Measurements from ENCODE around the gene CFAP57. TPM values are rescaled to one million over a fixed set of nuclear protein-coding genes. Genes with fewer than 3 reads are reported as not detected.

The CFAP57 gene
- total RNA-seq, 1 experiment from 2014 or later, result 1.1 TPM

GRCh38 chr1:43299101-43299500 lies 127.0 kb downstream of the CFAP57 start:
- no peak for DNase-seq (ENCODE audit: low spot score)

GRCh38 chr1:43300378-43301094 lies 128.4 kb downstream of the CFAP57 start, which contains the start of gene TIE1:
TSS of gene TIE1 (plus strand) at chr1:43300982. CDS start at chr1:43301072, 90 bp downstream.
- DNase-seq (ENCODE audit: low spot score), result no peak

- no peak for DNase-seq (ENCODE audit: low spot score)
These were observed 130.1 kb downstream of the CFAP57 start for GRCh38 chr1:43302201-43302600.

- DNase-seq (ENCODE audit: low spot score), result no peak
These were observed 130.8 kb downstream of the CFAP57 start for GRCh38 chr1:43302721-43303470.

- no peak for DNase-seq (ENCODE audit: low spot score)
These were observed 131.6 kb downstream of the CFAP57 start for GRCh38 chr1:43303471-43304313.

Other genes starting within 250 kb of the CFAP57 start
- gene SLC2A1, start 213.5 kb upstream of the CFAP57 start, total RNA-seq (2014; rRNA removed; shearing (Covaris generic)), result 372 and 398 TPM in 2 replicates
- gene EBNA1BP2, start within 50 bp of the CFAP57 start, total RNA-seq (2014; rRNA removed; shearing (Covaris generic)), result 211 and 219 TPM in 2 replicates
- gene TMEM125, start 97.7 kb downstream of the CFAP57 start, total RNA-seq (2014; rRNA removed; shearing (Covaris generic)), result not detected in 2 replicates
- not detected in 2 replicates for gene C1orf210, start 113.3 kb downstream of the CFAP57 start, total RNA-seq (2014; rRNA removed; shearing (Covaris generic))
- gene TIE1, start 128.7 kb downstream of the CFAP57 start, total RNA-seq (2014; rRNA removed; shearing (Covaris generic)), result 0.04 TPM in 1 of 2 replicates, not detected in the other
- gene MPL, start 165.5 kb downstream of the CFAP57 start, total RNA-seq (2014; rRNA removed; shearing (Covaris generic)), result not detected in 2 replicates
- 313 and 327 TPM in 2 replicates for gene CDC20, start 186.7 kb downstream of the CFAP57 start, total RNA-seq (2014; rRNA removed; shearing (Covaris generic))
- gene ELOVL1, start 195.7 kb downstream of the CFAP57 start, total RNA-seq (2014; rRNA removed; shearing (Covaris generic)), result 120 and 138 TPM in 2 replicates
- gene MED8, start 217.5 kb downstream of the CFAP57 start, total RNA-seq (2014; rRNA removed; shearing (Covaris generic)), result 113 and 119 TPM in 2 replicates
- gene SZT2, start 217.6 kb downstream of the CFAP57 start, total RNA-seq (2014; rRNA removed; shearing (Covaris generic)), result 4.2 and 6.3 TPM in 2 replicates